HG02763 (cell line): ENCODE data around the gene DPT.
A peak's percentile ranks its signal among the peaks of the same experiment; 100 is the strongest.

Source experiments
- ATAC-seq: cut with Tn5 transposase; IDR thresholded peaks from one replicate; pipeline ENCODE4 v1.9.1; 2021; ENCODE audit warnings: mild to moderate bottlenecking, moderate library complexity; ENCODE audit not compliant: unreplicated experiment

Gene DPT

DNA sequence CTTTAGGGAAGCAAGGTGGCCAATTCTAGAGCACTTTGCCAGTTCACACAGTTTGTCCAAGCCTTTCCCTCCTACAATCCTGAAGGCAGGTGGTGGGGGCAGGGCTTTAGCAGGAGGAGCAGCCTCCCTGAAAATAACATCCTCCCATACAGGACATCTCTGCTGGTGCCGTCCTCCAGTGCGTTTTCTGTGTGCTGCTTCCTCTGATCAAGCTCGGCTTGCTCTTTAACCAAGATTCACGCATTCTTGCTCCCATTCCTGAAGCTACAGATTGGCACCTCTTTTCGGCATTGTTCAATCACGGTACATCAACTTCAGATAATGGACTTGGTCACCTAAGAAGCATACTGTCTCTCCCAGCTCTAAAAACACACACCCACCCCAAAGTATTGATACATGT, 7.5 kb upstream of the DPT start:
- ATAC-seq = no peak

DNA sequence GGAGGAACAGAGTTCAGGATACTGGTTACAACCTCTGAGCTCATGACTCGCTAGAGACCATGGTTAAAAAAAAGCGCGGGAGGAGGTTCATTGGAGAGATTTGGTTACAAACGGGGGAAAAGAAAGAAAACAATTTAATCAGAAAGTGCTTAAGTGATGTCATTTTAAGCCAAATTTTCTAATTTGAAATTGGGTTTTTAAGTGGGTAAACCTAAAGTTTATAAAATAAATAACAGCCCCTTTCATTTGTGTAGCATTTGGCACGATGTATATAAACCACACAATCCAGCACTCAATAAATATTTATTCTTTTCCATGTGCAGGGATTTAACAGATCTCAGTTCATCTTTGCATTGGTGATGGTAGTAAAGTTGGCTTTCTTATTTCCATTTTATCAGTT, 7.0 kb upstream of the DPT start:
- no peak for ATAC-seq

DNA sequence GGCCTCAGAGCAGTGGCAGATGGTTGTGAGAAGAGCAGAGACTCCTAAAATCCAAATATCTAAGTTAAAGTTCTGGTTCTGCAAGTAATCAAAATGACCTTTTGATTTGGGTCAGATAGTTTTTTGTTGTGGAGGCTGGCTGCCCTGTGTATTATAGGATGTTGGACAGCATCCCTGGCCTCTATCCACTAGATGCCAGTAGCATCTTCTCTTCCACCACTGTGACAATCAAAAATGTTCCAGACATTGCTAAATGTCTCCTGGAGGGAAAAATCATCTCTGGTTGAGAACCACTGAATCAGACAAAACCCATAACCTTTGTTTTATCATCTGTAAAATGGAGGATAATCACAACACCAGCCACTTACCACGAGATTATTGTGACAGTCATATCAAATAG, 5.9 kb upstream of the DPT start:
- no peak for ATAC-seq

DNA sequence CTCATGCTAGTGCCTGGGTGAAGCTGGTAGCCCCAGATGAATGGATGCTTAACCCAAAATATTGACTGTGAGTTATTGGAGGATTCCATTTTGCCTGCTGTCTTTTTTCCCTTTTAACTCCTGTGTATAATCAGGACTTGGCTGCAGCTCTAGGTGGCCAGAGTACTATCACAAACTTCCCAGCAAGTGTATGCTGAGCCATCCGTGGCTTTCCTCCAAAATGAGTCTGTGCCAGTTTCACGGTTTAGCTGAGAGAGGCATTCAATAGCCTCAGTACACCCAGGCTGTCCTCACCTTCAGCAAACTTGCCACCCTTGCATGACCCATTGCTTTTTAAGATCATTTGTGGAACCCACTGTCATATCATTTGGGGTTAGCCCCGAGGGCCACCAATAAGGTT, 5.3 kb upstream of the DPT start:
- ATAC-seq = no peak

DNA sequence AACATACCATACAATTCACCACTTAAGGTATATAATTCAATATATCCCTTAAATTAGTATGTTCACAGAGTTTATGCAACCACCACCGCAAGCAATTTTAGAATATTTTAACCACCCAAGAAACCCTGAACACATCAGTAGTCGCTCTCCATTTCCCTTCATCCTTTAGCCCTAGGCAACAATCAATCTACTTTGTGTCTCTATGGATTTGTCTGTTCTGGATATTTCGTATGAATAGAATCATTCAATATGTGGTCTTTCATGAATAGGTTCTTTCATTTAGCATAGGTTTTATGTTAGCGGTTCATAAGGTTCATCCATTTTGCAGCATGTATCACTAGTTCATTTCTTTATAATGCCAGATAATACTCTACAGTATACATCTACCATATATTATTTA, 4.2 kb upstream of the DPT start:
- ATAC-seq = no peak

DNA sequence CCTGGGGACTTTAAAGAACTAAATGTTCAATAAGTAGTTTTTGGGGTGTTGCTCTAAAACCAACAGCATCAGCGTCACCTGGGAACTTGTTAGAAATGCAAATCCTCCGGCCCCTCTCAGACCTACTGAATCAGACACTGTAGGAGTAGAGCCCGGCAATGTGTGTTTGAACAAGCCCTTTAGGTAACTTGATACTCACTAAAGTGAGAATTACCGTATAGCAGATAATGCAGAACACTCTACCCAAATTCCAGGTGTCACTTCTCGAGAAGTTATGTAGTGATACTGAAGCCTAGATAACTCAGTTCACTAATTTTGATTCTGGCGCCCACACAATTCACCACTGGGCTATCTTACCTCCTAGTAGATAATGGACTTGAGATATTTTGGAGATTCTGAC, 3.7 kb upstream of the DPT start:
- ATAC-seq = no peak

DNA sequence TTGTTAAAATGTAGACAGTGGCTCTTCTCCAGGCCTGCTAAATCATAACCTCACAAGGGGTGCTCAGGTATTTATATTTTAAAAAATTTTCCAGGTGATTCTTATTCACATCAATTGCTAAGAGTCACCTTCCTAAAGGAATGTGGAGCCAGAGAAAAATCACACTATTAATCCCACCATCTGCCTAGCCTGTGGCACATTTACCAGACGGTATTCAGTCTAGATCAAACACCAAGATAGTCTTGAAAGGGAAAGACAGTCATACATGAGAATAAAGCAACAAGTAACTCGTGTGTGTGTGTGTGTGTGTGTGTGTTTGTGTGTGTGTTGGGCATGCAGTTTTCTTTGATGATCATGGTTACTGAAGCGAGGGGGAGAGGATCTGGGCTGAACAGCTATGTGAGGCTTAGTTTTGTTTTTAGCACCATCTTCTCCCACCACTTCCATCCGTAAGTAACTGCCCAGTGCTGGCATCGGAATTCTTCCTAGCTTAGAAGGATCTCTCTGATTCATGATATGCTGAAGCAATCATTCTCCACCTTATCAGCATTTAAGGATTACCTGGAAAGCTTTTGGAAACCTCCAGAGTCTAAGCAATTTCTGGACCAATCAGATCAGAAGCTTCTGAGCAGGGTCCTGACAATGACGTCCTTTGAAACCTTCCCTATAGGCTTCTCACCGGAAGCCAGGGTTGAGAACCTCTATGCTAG, 2.4 kb upstream of the DPT start:
- ATAC-seq = no peak

DNA sequence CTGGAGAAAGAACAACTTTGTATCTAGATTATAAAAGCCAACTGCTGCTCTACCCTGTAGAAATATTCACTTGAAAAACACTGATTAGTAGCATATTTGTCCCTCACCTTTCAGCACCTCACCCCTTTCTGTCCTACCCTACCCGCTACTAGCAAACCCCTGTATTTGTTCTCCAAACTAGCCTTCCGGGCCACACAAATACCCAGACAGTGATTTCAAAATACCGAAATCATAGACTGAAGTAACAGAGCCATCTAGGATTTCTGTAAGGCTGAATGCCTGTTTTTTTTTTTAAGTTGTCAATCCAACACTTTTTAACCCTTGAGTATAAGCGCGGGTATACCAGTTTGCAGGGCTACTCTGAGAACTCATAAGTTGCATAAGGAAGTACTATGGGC, 398 bp upstream of the DPT start:
- ATAC-seq = no peak

DNA sequence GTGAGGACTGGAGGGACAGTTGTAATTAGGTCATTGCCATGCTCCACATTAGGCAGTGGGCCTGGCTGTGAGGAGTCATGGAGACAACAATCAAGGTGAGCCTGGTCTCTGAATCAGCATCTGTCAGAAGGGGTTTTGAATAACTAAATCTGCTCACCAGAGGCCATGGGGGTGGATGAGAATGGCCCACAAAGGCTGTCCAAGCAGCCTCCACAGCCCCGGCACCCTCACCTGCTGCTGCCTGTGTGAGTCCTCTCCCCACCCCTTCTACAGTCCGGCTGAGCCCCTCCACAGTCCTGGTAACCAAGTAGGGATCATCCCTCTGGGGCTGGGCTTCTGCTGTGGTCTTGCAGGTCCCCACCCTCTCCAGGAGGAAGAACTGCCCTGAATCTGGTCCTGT, 2.3 kb downstream of the DPT start:
- no peak for ATAC-seq

DNA sequence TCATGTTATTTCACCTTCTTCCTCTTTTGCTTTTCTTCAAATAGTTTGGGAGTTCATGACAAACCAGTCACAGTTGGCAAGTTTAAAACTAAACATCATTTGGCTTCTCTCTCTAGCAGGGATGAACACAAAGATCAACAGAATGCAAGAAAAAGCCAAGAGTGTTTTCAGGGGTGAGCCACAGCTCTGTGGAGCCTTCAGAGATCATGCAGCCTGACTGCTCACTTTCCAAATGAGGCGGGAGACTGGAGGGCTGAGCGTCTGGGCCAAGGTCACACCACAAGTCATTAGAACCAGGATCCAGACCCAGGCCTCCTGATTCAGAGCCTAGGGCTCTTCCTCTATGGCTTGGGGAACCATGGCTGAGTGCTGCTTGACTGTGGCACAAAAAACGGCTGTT, 2.7 kb downstream of the DPT start:
- no peak for ATAC-seq

DNA sequence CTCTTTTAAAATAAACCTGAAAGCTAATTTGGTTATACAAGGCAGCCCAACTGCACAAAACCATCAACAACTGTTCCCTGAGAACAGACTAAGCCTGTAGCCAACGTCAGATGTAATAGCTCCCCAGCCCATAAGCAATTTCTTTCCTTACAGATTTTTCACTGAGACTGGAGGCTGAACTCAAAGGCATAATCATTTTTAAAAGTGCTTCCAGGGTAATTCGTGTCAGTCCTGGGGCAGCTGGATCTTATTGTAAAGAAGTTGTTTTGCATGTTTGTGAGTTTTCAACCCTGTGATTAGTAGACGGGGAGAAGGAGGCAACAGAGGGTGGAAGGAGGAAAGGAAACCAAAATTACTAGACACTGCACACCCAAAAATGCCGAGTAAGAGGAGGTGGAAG, 3.2 kb downstream of the DPT start:
- ATAC-seq = no peak

DNA sequence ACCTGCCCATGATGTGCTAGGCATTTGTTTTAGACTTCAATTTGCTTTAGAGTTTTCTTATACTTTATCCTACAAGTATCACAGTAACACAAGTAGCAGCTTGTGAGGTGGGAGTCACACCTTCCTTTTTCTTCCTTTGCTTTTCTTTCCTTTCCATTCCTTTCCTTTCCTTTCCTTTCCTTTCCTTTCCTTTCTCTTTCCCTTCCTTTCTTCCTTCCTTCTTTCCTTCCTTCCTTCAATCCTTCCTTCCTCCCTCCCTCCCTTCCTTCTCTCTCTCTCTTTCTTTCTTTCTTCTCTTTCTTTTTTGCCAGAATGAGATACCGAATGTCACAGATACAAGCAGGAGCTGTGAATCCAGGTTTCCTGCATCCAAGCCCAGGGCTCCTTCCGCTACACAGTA, 3.9 kb downstream of the DPT start:
- ATAC-seq = no peak

DNA sequence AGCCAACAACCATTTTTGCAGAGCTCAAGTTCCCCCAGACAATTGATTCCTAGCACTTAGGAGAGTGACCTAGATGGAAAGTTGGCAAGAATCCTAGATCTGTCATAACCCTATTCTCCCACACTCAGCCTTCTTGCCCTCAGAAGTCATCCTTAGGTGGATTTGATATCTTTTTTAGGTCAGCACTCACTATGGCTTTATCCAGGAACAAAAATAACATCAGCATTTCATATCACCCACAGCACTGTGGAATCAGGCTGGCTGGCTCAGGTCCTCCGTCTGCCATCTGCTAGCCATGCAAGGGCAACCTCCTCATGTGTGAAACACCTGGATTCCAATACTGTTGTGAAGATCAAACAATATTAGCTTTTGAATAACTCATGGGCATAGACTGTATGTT, 6.0 kb downstream of the DPT start:
- ATAC-seq = no peak

DNA sequence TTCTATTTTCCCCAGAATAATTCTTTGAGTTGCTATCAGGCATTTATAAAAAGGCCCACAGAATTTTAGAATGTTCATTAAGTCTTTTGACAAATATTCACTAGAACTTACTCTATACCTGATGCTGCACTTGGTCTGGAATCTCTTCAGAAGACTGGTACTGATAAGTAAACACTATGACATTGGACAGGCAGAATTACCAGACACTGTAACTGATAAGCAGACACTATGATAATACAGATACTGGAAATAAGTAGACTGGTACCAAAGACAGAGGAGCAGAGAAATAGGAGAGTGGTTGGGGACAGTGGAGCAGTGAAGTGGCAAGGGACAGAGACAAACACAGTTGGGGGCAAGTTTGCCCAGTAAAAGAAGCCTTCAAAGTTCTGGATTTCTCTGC, 8.2 kb downstream of the DPT start:
- ATAC-seq = no peak

DNA sequence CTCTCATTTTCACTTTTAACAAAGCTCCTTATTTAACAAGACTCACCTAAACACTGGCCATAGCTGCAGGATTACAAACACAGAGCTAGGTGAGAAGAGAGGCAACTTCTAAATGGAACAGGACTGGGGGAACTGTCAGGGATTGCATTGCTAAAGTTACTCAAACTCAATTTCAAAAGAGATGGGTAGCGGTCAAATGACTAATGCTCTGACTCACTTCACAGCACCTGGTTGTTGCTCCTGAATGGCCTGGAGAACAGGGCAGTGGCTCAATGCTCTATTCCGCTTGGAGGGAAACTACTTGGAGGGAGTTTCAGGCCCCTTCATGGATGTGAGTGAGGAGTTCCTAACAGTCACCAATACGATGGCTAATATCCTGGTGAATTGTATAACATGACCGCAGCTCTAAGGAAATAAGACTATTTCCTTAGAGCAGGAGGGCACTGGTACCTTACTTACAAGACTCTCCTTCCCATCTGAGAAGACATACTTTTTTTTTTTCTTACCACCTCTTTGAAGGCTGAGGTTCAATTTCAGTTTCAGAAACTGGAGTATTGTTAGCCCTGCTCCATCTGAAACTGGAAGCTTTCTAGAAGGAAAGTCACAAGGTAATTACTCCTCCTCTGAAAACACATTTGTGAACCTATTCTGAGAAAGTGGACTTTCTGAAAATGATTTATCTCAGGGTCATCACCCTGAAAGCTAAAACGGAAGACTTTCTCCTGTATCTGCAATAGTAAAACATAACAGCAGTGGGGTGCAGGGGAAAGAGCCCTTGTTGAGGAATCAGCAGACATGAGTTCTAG, 9.5 kb downstream of the DPT start:
- peak; percentile 42 for ATAC-seq

DNA sequence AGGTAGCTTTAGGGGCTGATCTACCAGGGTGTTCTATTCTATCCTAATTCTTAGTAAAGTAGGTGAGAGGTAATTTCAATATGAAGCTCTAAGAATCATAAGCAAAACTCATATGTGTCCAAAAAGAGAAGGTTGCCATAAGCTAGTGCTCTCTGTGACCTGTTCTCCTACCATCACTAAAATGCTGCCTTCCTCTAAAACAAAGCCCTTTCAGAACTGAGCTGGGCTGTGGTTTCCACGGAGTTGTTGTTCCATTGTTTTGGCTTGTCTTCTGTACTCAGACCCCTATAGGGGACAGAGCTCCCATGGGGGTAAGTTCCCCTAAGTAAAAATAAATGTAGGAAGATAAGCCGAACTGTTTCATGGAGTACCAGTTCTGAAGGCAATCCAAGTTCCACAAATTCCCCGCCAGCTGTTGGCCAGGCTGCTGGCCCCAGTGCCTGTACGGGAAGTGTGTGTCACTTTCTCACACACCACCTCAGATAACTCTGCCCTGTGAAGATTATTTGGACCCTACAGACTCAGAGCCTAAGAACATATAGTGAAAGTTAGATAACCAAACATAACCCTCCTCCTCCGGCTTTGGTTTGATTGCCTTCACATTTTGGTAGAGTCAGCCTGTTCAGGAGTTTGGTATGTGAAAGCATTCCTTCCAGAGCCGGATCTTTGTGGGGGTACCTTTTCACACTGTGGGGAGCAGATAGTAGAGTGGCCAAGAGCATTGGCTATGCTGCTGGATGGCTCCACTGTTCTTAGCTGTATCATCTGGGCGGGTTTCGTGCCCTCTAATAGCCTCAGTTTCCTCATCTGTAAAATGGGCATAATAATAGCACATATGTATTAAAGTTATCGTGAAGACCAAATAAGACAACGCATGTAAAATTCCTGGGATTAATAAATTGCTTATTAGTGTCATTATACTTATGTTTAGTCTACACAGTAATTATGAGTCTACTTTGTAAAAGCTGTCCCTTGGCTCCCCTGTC, 10.8 kb downstream of the DPT start:
- no peak for ATAC-seq

DNA sequence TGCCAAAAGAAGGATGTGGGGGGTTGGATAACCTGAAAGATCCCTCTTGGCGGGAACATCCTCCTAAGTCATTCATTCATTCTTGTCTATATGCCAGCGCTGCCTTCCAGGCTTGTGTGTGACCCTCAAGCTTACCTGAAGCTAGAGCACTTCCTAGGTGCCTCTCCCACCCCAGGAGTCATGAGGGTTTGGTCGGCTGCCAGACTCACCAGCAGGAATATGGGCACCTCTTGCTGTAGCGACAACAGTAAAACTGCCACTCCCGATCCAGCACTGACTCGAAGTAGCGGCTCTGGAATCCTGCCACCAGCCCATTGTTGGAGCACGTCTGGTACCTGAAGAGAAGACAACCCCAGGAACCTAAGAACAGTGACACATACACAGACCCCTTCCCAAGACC, 15.0 kb downstream of the DPT start:
- no peak for ATAC-seq

DNA sequence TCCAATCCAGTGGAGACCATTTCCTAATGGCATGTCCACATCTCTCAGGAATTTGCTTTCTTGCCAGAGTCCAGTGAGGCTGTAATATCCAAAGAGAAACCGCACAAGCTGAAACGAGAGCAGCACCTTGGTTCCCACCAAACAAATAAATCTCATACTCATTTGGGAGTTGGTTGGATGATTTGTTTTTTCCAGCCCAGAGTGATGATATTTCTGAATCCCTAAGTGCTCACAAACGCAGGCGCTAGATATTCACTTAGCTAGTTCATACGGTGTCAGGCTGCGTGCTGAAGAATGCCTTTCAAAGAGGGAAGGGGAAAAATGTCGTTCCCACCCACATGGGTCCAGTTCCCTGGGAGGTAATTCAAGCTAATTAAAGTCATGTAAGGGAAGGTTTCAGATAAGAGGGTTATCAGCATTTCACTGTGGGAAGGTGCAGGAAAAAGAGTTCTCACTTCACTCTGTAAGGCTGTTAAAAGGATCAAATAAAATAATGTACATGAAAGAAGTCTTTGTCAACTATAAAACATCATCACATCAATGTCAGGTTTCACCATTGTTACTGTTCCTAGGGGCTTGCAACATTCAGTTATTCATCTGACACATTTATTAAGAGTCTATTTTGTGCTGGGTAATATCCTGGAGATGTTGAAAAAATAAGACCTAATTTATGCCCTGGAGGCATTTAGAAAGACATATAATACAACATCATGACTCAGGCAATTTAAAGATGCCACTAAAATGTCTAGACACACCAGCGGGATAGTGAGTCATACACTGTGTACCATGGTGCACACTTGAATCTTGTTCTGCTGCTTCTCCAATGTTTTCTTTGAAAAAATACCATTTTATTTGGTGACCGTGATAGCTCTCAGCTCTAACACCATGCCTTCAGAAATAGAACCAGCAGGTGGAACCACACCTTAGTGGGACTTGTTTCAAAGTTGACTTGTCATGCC, 19.3 kb downstream of the DPT start:
- no peak for ATAC-seq

DNA sequence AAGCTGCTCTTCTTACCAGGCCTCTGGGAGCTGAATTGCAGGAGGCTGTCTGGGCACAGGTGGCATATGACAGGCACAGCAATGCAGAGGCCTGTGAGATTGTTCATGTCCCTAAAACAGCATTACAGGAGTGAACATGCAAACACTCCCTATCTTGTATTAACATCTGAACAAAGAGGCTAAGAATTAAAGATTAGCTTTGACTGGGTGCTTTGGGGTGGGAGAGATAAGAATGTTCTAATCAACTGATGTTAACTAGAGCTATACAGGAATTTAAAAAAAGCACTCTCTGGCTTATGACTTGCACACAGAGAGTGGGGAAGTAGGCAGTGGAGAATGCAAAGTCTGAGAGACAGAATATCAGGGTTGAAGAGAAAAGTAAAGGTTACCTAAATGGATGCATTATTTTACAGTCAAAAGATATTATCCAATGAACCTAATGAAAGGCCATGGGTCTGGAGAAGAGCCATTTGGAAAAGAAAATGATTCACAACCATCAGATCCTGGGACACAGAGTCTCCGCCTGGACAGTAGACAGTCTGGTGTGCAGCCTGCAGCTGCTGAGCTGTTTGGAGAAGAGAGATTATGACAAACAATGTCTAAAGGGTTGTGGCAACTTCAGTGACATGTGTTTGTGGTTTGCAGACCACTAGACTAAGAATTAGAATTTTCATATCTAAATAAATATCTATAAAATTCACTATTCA, 20.2 kb downstream of the DPT start:
- no peak for ATAC-seq
